B cell (primary cell): ENCODE measurements around the gene BBS2. TPM values are rescaled to one million over a fixed set of nuclear protein-coding genes. Genes with fewer than 3 reads are reported as not detected.

Experiments used
- ATAC-seq: fragments of 200-7000 bp; cut with Tn5 transposase; one replicate; pipeline ENCODE4 v1.10.0; 2021; ENCODE audit warnings: low read depth, mild to moderate bottlenecking, moderate number of reproducible peaks, moderate library complexity
- CTCF ChIA-PET: fragments of 350-600 bp; sonication (Branson Sonifier 250); formaldehyde crosslinking; loops from one replicate; lab custom pipeline; 2021; ENCODE audit warnings: antibody characterized with exemption, inconsistent platforms; lab: Charles Lee
- POLR2A ChIA-PET: fragments of 350-600 bp; sonication (Branson Sonifier 250); formaldehyde crosslinking; loops from one replicate; lab custom pipeline; 2021; ENCODE audit warnings: antibody characterized with exemption; lab: Charles Lee
- DNase-seq: peaks from one replicate; pipeline ENCODE4 v3.0.0; 2013
- H2AFZ ChIP-seq: 2 replicates; pipeline ENCODE4 v1.6.1; 2012; ENCODE audit warnings: mild to moderate bottlenecking, low read depth, low read length; ENCODE audit not compliant: insufficient read depth, poor library complexity, severe bottlenecking
- H3K27ac ChIP-seq, 2 donors: 1 replicate in 1 of 2; 2 replicates in 1 of 2; pipeline ENCODE4 v1.5.1; 2012 to 2013; ENCODE audit warnings: low read length in 2 of 2, mild to moderate bottlenecking in 2 of 2, moderate library complexity in 1 of 2
- H3K27me3 ChIP-seq, 4 experiments: fragments of 200-600 bp in 1 of 4; sonication (generic) in 1 of 4; replicated peaks in 1 of 4; 1 replicate in 2 of 4; 2 replicates in 2 of 4; pipeline versions ENCODE4 v1.6.1 to v1.7.0; 2013 to 2016; ENCODE audit warnings: low read length in 3 of 4, mild to moderate bottlenecking in 2 of 4, mixed read lengths in 1 of 4, moderate library complexity in 1 of 4; ENCODE audit not compliant: insufficient read depth in 4 of 4, control insufficient read depth in 3 of 4; ENCODE audit errors: control extremely low read depth in 1 of 4
- H3K36me3 ChIP-seq, 2 experiments: replicated peaks in 1 of 2; 1 replicate in 1 of 2; 2 replicates in 1 of 2; pipeline versions ENCODE4 v1.6.1 to v1.7.1; 2013; ENCODE audit warnings: low read length in 1 of 2; ENCODE audit not compliant: insufficient read depth in 2 of 2, control insufficient read depth in 1 of 2; ENCODE audit errors: control extremely low read depth in 1 of 2, extremely low read depth in 1 of 2
- H3K4me1 ChIP-seq, 2 donors: fragments of 200-600 bp in 1 of 2; sonication (generic) in 1 of 2; 1 replicate in 1 of 2; 2 replicates in 1 of 2; pipeline versions ENCODE4 v1.5.1 to v1.6.1; 2013 to 2017; ENCODE audit warnings: low read length in 2 of 2; ENCODE audit not compliant: control insufficient read depth in 2 of 2, insufficient read depth in 2 of 2
- H3K4me2 ChIP-seq: replicated peaks from 2 replicates; pipeline ENCODE3; 2012; ENCODE audit warnings: mild to moderate bottlenecking, low read depth, low read length; ENCODE audit not compliant: poor library complexity, severe bottlenecking
- H3K4me3 ChIP-seq, 5 experiments: fragments of 200-600 bp in 1 of 5; sonication (generic) in 1 of 5; 1 replicate in 3 of 5; 2 replicates in 2 of 5; pipeline versions ENCODE4 v1.5.1 to v1.7.0; 2011 to 2016; ENCODE audit warnings: low read length in 4 of 5, mild to moderate bottlenecking in 4 of 5, low read depth in 2 of 5, control low read depth in 1 of 5, moderate library complexity in 1 of 5; ENCODE audit not compliant: insufficient read depth in 1 of 5; ENCODE audit errors: control extremely low read depth in 1 of 5, extremely low read depth in 1 of 5
- H3K79me2 ChIP-seq: fragments of 200-600 bp; sonication (generic); one replicate; pipeline ENCODE4 v1.6.0; 2016; ENCODE audit warnings: low read length; ENCODE audit not compliant: control insufficient read depth, insufficient read depth
- H3K9ac ChIP-seq: fragments of 200-600 bp; sonication (generic); 2 replicates; pipeline ENCODE4 v1.6.1; 2017; ENCODE audit warnings: mild to moderate bottlenecking, low read length, moderate library complexity
- H3K9me3 ChIP-seq, 3 donors: one replicate each; pipeline versions ENCODE4 v1.6.1 to v1.7.1; 2013; ENCODE audit warnings: low read length in 2 of 3; ENCODE audit not compliant: control insufficient read depth in 2 of 3, insufficient read depth in 1 of 3; ENCODE audit errors: control extremely low read depth in 1 of 3
- H4K20me1 ChIP-seq: 2 replicates; pipeline ENCODE4 v1.6.0; 2012; ENCODE audit warnings: mild to moderate bottlenecking, low read length; ENCODE audit not compliant: insufficient read depth, control insufficient read depth, poor library complexity, severe bottlenecking
- H3K27ac Mint-ChIP-seq: one replicate; pipeline ENCODE4 v1.8.0; 2021; ENCODE audit warnings: mixed read lengths
- H3K27me3 Mint-ChIP-seq: one replicate; pipeline ENCODE4 v1.8.0; 2021; ENCODE audit warnings: mixed read lengths
- H3K4me1 Mint-ChIP-seq: one replicate; pipeline ENCODE4 v1.8.0; 2021; ENCODE audit warnings: mixed read lengths
- H3K4me3 Mint-ChIP-seq: one replicate; pipeline ENCODE4 v1.8.0; 2021; ENCODE audit warnings: mixed read lengths
- H3K9me3 Mint-ChIP-seq: one replicate; pipeline ENCODE4 v1.8.0; 2022; ENCODE audit warnings: mixed read lengths; ENCODE audit not compliant: insufficient read depth
- EZH2 ChIP-seq: IDR thresholded peaks from 2 replicates; pipeline ENCODE4 v1.6.1; 2012; ENCODE audit warnings: borderline replicate concordance, low read depth, mild to moderate bottlenecking, moderate library complexity, low read length; ENCODE audit not compliant: insufficient read depth, poor library complexity, severe bottlenecking
- WGBS: methylation state at CpG from one replicate; pipeline ENCODE4 v1.1.5; 2013; ENCODE audit warnings: missing lambda C conversion rate; ENCODE audit not compliant: insufficient coverage; 5-methylcytosine and 5-hydroxymethylcytosine counted together
- intact Hi-C: fragments of 100-400 bp; cut with micrococcal nuclease; formaldehyde crosslinking; loops from one replicate; pipeline ENCODE4 v1.10.0; 2022
- polyA plus RNA-seq: library from polyadenylated mRNA; depleted of rRNA; stranded (reverse); fragments of >200 nt; gene quantifications from 2 replicates; pipeline ENCODE4 v1.2.3, GENCODE V29; 2012
- total RNA-seq, 2 donors: library from RNA; stranded (reverse); fragments of 120-200 nt in 1 of 2; gene quantifications; 1 replicate in 1 of 2; 2 replicates in 1 of 2; pipeline versions ENCODE4 v1.2.3 to v1.2.4, GENCODE V29; 2013 to 2022
- TF ChIP-seq, protein P1 (sequence below): fragments of 200-600 bp; IDR thresholded peaks from one replicate; pipeline ENCODE4 v1.8.0; 2022; ENCODE audit warnings: antibody characterized with exemption, mild to moderate bottlenecking

The BBS2 gene
- total and polyA plus RNA-seq, 2 donors (not counting 1 experiment from before 2014, with no cell fraction given), result 49.4 to 63.4 TPM

DNA sequence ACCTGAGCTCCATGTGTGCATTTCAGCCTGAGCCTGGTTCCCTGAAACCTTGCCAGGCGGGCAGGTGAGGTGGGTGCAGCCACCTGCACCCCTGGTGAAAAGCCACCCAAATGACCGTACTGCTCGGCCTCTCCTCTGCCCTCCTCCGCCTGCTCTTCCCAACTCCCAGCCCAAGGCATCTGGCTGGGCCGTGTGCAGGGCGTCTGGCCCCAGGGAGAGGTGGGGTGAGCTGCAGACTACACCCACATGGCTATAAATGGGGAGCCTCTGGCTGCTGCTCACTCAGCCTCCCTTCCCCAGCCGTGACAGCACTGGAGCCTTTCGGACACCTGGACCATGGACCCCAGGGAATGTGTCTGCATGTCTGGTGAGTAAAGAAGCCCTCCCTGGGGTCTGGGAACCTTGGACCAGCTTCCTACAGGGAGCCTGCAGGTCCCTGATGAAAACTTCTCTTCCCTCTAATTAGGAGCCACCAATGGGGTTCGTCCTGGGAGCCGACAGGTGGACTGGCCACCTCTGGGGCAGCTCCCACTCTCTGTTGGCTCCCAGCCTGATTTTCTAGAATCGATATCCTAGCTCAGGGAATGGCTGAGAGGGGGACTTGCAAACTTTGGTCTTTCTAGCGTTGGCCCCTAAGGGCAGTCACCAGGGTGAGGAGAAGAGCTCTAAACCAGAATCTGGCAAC lies 45.1 kb upstream of the BBS2 start, which contains the start of gene MT4:
Gene MT4 (plus strand): TSS at position 281 of the 685 bp plus-strand sequence. CDS start 56 bp downstream, at position 337.
- 90% methylated on average over 9 of the region's 12 CpGs for WGBS
- intact Hi-C loops, result no loop called here
- no peaks in the 10 kb centered on the region for H4K20me1 ChIP-seq
- ATAC-seq (no peak), DNase-seq (no peak)
- ChIA-PET POLR2A (no interaction called here), CTCF (no interaction called here)
- H3K79me2 ChIP-seq, result no peaks in the 10 kb centered on the region
- TF ChIP-seq EZH2, result no peak
- TF ChIP-seq, protein P1, sequence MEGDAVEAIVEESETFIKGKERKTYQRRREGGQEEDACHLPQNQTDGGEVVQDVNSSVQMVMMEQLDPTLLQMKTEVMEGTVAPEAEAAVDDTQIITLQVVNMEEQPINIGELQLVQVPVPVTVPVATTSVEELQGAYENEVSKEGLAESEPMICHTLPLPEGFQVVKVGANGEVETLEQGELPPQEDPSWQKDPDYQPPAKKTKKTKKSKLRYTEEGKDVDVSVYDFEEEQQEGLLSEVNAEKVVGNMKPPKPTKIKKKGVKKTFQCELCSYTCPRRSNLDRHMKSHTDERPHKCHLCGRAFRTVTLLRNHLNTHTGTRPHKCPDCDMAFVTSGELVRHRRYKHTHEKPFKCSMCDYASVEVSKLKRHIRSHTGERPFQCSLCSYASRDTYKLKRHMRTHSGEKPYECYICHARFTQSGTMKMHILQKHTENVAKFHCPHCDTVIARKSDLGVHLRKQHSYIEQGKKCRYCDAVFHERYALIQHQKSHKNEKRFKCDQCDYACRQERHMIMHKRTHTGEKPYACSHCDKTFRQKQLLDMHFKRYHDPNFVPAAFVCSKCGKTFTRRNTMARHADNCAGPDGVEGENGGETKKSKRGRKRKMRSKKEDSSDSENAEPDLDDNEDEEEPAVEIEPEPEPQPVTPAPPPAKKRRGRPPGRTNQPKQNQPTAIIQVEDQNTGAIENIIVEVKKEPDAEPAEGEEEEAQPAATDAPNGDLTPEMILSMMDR, result no peak
- no peaks in the 10 kb centered on the region for H3K4me1 Mint-ChIP-seq
- H3K4me2 ChIP-seq, result no peak within 1 kb of the TSS
- no peak within 1 kb of the TSS for H2AFZ ChIP-seq
- H3K4me3 Mint-ChIP-seq, result no peak within 1 kb of the TSS
- H3K9me3 Mint-ChIP-seq, result no peaks in the 10 kb centered on the region
- no peak within 1 kb of the TSS for H3K4me3 ChIP-seq
- H3K4me1 ChIP-seq, result no peaks in the 10 kb centered on the region
- no peak within 1 kb of the TSS for H3K27ac ChIP-seq
- H3K27ac Mint-ChIP-seq, result no peak within 1 kb of the TSS
- H3K27me3 Mint-ChIP-seq, result peaks cover 28% of the 10 kb centered on the region
- no peak within 1 kb of the TSS for H3K9ac ChIP-seq
- peaks cover 0 to 4% (median 1%) of the 10 kb centered on the region in 4 experiments for H3K27me3 ChIP-seq
- no peaks in the 10 kb centered on the region for H3K36me3 ChIP-seq
- H3K9me3 ChIP-seq, result no peaks in the 10 kb centered on the region

DNA sequence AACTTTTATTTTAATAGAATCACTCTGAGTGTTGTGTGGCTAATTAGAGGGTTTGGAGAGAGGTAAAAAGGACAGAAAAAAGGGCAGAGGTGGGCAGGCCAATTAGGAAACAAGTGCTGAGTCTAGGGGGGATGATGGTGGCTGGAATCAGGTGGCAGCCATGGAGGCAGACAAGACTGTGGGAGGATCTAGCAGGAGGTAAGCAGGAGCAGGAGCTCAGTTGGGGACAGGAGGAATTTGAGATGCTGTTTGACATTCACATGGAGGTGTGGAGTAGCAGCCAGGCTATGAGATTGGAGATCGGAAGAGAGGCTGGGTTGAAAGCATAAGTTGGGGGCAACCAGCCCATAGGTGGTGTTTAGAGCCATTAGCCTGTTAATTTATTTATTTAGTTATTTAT lies 41.3 kb upstream of the BBS2 start:
- no peaks in the 10 kb centered on the region for H3K9me3 Mint-ChIP-seq
- Histone ChIP-seq H3K4me2 (no peak overlapping the region), H4K20me1 (no peaks in the 10 kb centered on the region), H3K79me2 (no peaks in the 10 kb centered on the region), H3K36me3 (no peaks in the 10 kb centered on the region), H3K4me3 (no peak overlapping the region), H3K27ac (no peak overlapping the region), H3K27me3 (peaks cover 0 to 8% (median 1%) of the 10 kb centered on the region in 4 experiments), H3K4me1 (no peaks in the 10 kb centered on the region), H3K9me3 (no peaks in the 10 kb centered on the region), H3K9ac (no peak overlapping the region), H2AFZ (no peak overlapping the region)
- ChIA-PET POLR2A (no interaction called here), CTCF (interaction anchor here (1.4 kb wide), 1 partner anchor 40 kb away, joined by 4 read pairs; no protein-coding TSS in a partner anchor)
- peaks cover 42% of the 10 kb centered on the region for H3K27me3 Mint-ChIP-seq
- TF ChIP-seq EZH2, result no peak
- TF ChIP-seq, protein P1, result no peak
- no peak for ATAC-seq
- H3K4me1 Mint-ChIP-seq, result no peaks in the 10 kb centered on the region
- no peak overlapping the region for H3K27ac Mint-ChIP-seq
- no peak overlapping the region for H3K4me3 Mint-ChIP-seq
- DNase-seq, result no peak
- intact Hi-C loops, result no loop called here
- WGBS, result 75% methylated on average over 1 of the region's 1 CpG
